ENCODE results near the gene XYLT2. TPM values are rescaled to one million over a fixed set of nuclear protein-coding genes. Genes with fewer than 3 reads are reported as not detected.

XYLT2 gene
- total RNA-seq, 6 experiments from 2014 or later, result 7.0 to 13.8 (median 9.4) TPM

GRCh38 chr17:50406578-50406977, 60.7 kb downstream of the XYLT2 start:
- intact Hi-C loops (cut with DNase I), result no loop called here
- no peaks in the 10 kb centered on the region for H3K36me3 ChIP-seq
- H3K27ac ChIP-seq, result no peak overlapping the region
- H3K4me3 ChIP-seq, result no peak overlapping the region
- no peak for DNase-seq
- no peak for ATAC-seq
- TF ChIP-seq CTCF (IDR thresholded peaks at IDR 0.05) (no peak), POLR2A (IDR thresholded peaks at IDR 0.05) (no peak)
- WGBS (ENCODE audit: insufficient coverage, low coverage, low lambda C conversion rate, missing lambda C conversion rate), result 37% methylated on average over 2 of the region's 5 CpGs
- no peaks in the 10 kb centered on the region for H3K27me3 ChIP-seq
- peaks cover 0 to 7% (median 2%) of the 10 kb centered on the region in 4 donors for H3K4me1 ChIP-seq
- H3K9me3 ChIP-seq, result no peaks in the 10 kb centered on the region

- Histone ChIP-seq H3K9me3 (no peaks in the 10 kb centered on the region), H3K36me3 (no peaks in the 10 kb centered on the region), H3K27ac (no peak overlapping the region), H3K27me3 (no peaks in the 10 kb centered on the region), H3K4me1 (peaks cover 0 to 7% (median 2%) of the 10 kb centered on the region in 4 donors), H3K4me3 (no peak overlapping the region)
- intact Hi-C loops (cut with DNase I), result no loop called here
- no peak for TF ChIP-seq CTCF (IDR thresholded peaks at IDR 0.05)
- TF ChIP-seq POLR2A (IDR thresholded peaks at IDR 0.05), result no peak
- WGBS (ENCODE audit: insufficient coverage, low coverage, low lambda C conversion rate, missing lambda C conversion rate), result 91% methylated on average over 3 of the region's 4 CpGs
- ATAC-seq, result no peak
- DNase-seq, result no peak
These were observed 62.0 kb downstream of the XYLT2 start for GRCh38 chr17:50407921-50408320.

Small RNAs within 50 kb of the gene (small RNA-seq; reads per million reads assigned to genes)
- gene RF00019, result 0 reads per million in 2 experiments

Other genes with a start within 250 kb of the XYLT2 start
- gene SAMD14, start 216.0 kb upstream of the XYLT2 start, total RNA-seq, result 1 to 10 TPM in 2 of 6 experiments, under 1 TPM in 3, not detected in 1; 0.50 to 3.8 (median 0.77) TPM
- gene PPP1R9B, start 195.4 kb upstream of the XYLT2 start, total RNA-seq, result 10 to 100 TPM in 5 of 6 experiments, 1 to 10 TPM in 1; 9.9 to 18.1 (median 12.0) TPM
- 1 to 10 TPM in 4 of 6 experiments, under 1 TPM in 2; 0.48 to 2.8 (median 1.6) TPM for gene SGCA, start 180.1 kb upstream of the XYLT2 start, total RNA-seq
- gene COL1A1, start 144.5 kb upstream of the XYLT2 start, total RNA-seq, result 100 to 1,000 TPM in 1 of 6 experiments, 10 to 100 TPM in 4, 1 to 10 TPM in 1; 9.3 to 109 (median 34.7) TPM
- 10 to 100 TPM in 1 of 6 experiments, 1 to 10 TPM in 5; 1.5 to 20.0 (median 8.7) TPM for gene TMEM92, start 71.7 kb upstream of the XYLT2 start, total RNA-seq
- 10 to 100 TPM; 34.3 to 69.4 (median 38.6) TPM for gene MRPL27, start 27.1 kb downstream of the XYLT2 start, total RNA-seq
- 1 to 10 TPM in 1 of 6 experiments, under 1 TPM in 3, not detected in 2; 0.12 to 1.3 (median 0.66) TPM for gene EME1, start 27.1 kb downstream of the XYLT2 start, total RNA-seq
- 100 to 1,000 TPM in 2 of 6 experiments, 10 to 100 TPM in 4; 36.0 to 125 (median 64.0) TPM for gene LRRC59, start 51.4 kb downstream of the XYLT2 start, total RNA-seq
- gene ACSF2, start 80.1 kb downstream of the XYLT2 start, total RNA-seq, result 10 to 100 TPM; 25.1 to 60.9 (median 36.9) TPM
- gene CHAD, start 122.8 kb downstream of the XYLT2 start, total RNA-seq, result 10 to 100 TPM in 2 of 6 experiments, 1 to 10 TPM in 4; 1.0 to 11.3 (median 3.8) TPM
- gene RSAD1, start 132.7 kb downstream of the XYLT2 start, total RNA-seq, result 10 to 100 TPM; 17.9 to 26.6 (median 23.4) TPM
- under 1 TPM in 1 of 6 experiments, not detected in 5; 0.51 TPM for gene MYCBPAP, start 162.3 kb downstream of the XYLT2 start, total RNA-seq
- gene EPN3, start 186.6 kb downstream of the XYLT2 start, total RNA-seq, result under 1 TPM in 2 of 6 experiments, not detected in 4; 0.06 to 0.27 TPM
- 100 to 1,000 TPM in 1 of 6 experiments, 10 to 100 TPM in 5; 29.6 to 203 (median 34.2) TPM for gene SPATA20, start 201.0 kb downstream of the XYLT2 start, total RNA-seq
- not detected for gene CACNA1G, start 214.6 kb downstream of the XYLT2 start, total RNA-seq

Data from right lobe of liver (tissue), 6 donors.